ENCODE measurements around the gene LAMP2. TPM values are rescaled to one million over a fixed set of nuclear protein-coding genes. Genes with fewer than 3 reads are reported as not detected.
A peak's percentile ranks its signal among the peaks of the same experiment; 100 is the strongest.
"Not testable (repeated sequence)": the region's sequence is repeated elsewhere in the genome, so short reads cannot be mapped to it uniquely, and the experiment has no call there.

LAMP2 gene
- total and polyA plus RNA-seq, 4 experiments from 2014 or later = 44.2 to 155 (median 64.4) TPM

GRCh38 chrX:120475447-120475846 is 6.4 kb upstream of the LAMP2 start:
- not testable (repeated sequence) for H3K36me3 ChIP-seq (ENCODE audit: insufficient read depth, low read length); H3K4me3 ChIP-seq (ENCODE audit: low read length in 2 of 2); H3K27me3 Mint-ChIP-seq; H3K27ac Mint-ChIP-seq; H3K4me3 Mint-ChIP-seq; H3K4me1 ChIP-seq (ENCODE audit: insufficient read depth, low read length); H3K36me3 Mint-ChIP-seq; H3K4me1 Mint-ChIP-seq; H3K27me3 ChIP-seq (ENCODE audit: insufficient read depth, low read length); H3K27ac ChIP-seq (ENCODE audit: low read depth, low read length); H3K9me3 Mint-ChIP-seq; H3K9me3 ChIP-seq (ENCODE audit: control insufficient read depth in 1 of 2, low read length in 2 of 2)
- POLR2A ChIA-PET (ENCODE audit: partially characterized antibody) = interaction anchor here (0.6 to 1.6 kb wide), 3 partner anchors 11 to 153 kb away, joined by 3 read pairs; no protein-coding TSS in a partner anchor
- intact Hi-C loops (cut with micrococcal nuclease) = loop anchor here (1.0 kb wide), 2 partner anchors 95 to 110 kb away; no protein-coding TSS in a partner anchor
- DNase-seq = peak in 3 of 5 donors; percentile 19 to 29 (median 26)
- CTCF ChIA-PET (ENCODE audit: partially characterized antibody) = interaction anchor here (0.6 to 3.2 kb wide), 9 partner anchors 12 to 142 kb away, joined by 3 to 25 read pairs (median 3); no protein-coding TSS in a partner anchor

GRCh38 chrX:120474085-120474484 is 5.0 kb upstream of the LAMP2 start:
- no peak for DNase-seq
- Mint-ChIP-seq H3K4me1 (peaks cover 2 to 3% (median 3%) of the 10 kb centered on the region in 4 donors), H3K4me3 (no peak overlapping the region), H3K36me3 (peaks cover 0 to 1% of the 10 kb centered on the region in 2 donors), H3K27me3 (no peaks in the 10 kb centered on the region), H3K9me3 (peaks cover 0 to 5% (median 0%) of the 10 kb centered on the region in 8 donors), H3K27ac (no peak overlapping the region)
- H3K36me3 ChIP-seq (ENCODE audit: insufficient read depth, low read length) = no peaks in the 10 kb centered on the region
- no peak overlapping the region for H3K4me3 ChIP-seq (ENCODE audit: low read length in 2 of 2)
- intact Hi-C loops (cut with micrococcal nuclease) = no loop called here
- CTCF ChIA-PET (ENCODE audit: partially characterized antibody) = interaction anchor here (1.3 kb wide), 1 partner anchor 93 kb away, joined by 3 read pairs; no protein-coding TSS in a partner anchor
- no peaks in the 10 kb centered on the region for H3K27me3 ChIP-seq (ENCODE audit: insufficient read depth, low read length)
- H3K4me1 ChIP-seq (ENCODE audit: insufficient read depth, low read length) = no peaks in the 10 kb centered on the region
- H3K9me3 ChIP-seq (ENCODE audit: control insufficient read depth in 1 of 2, low read length in 2 of 2) = no peaks in the 10 kb centered on the region
- H3K27ac ChIP-seq (ENCODE audit: low read depth, low read length) = no peak overlapping the region
- POLR2A ChIA-PET (ENCODE audit: partially characterized antibody) = no interaction called here

- peaks cover 30% of the 10 kb centered on the region for H3K4me1 ChIP-seq (ENCODE audit: insufficient read depth, low read length)
- not testable (repeated sequence) for H3K27me3 ChIP-seq (ENCODE audit: insufficient read depth, low read length); H3K4me3 ChIP-seq (ENCODE audit: low read length in 2 of 2); H3K36me3 Mint-ChIP-seq; H3K36me3 ChIP-seq (ENCODE audit: insufficient read depth, low read length); H3K9me3 Mint-ChIP-seq; H3K27me3 Mint-ChIP-seq; DNase-seq; H3K27ac ChIP-seq (ENCODE audit: low read depth, low read length); H3K9me3 ChIP-seq (ENCODE audit: control insufficient read depth in 1 of 2, low read length in 2 of 2)
- peaks cover 8 to 29% (median 20%) of the 10 kb centered on the region in 4 donors for H3K4me1 Mint-ChIP-seq
- ChIA-PET POLR2A (ENCODE audit: partially characterized antibody) (interaction anchor here (1.1 to 3.0 kb wide), 5 partner anchors 8 to 219 kb away, joined by 3 to 16 read pairs (median 4); partner anchors contain the start of gene ZBTB33), CTCF (ENCODE audit: partially characterized antibody) (interaction anchor here (1.1 to 2.0 kb wide), 2 partner anchors 7 to 16 kb away, joined by 3 to 12 read pairs; no protein-coding TSS in a partner anchor)
- peak overlapping the region in 2 of 7 donors; percentile 66 to 68 for H3K27ac Mint-ChIP-seq
- intact Hi-C loops (cut with micrococcal nuclease) = loop anchor here (1.0 kb wide), 1 partner anchor 16 kb away; no protein-coding TSS in a partner anchor
- peak overlapping the region; percentile 52 to 95 (median 84) for H3K4me3 Mint-ChIP-seq
These were observed 561 bp upstream of the LAMP2 start for GRCh38 chrX:120469657-120470056.

- H3K27me3 ChIP-seq (ENCODE audit: insufficient read depth, low read length) = no peaks in the 10 kb centered on the region
- Mint-ChIP-seq H3K4me3 (peak overlapping the region; percentile 87 to 95 (median 93)), H3K36me3 (peaks cover 0 to 10% of the 10 kb centered on the region in 2 donors), H3K4me1 (peaks cover 12 to 34% (median 20%) of the 10 kb centered on the region in 4 donors), H3K27me3 (no peaks in the 10 kb centered on the region), H3K9me3 (peaks cover 0 to 4% (median 0%) of the 10 kb centered on the region in 8 donors), H3K27ac (peak overlapping the region; percentile 85 to 95 (median 89))
- peaks cover 42% of the 10 kb centered on the region for H3K4me1 ChIP-seq (ENCODE audit: insufficient read depth, low read length)
- H3K9me3 ChIP-seq (ENCODE audit: control insufficient read depth in 1 of 2, low read length in 2 of 2) = no peaks in the 10 kb centered on the region
- ChIA-PET CTCF (ENCODE audit: partially characterized antibody) (interaction anchor here (1.1 to 2.0 kb wide), 2 partner anchors 9 to 17 kb away, joined by 3 to 12 read pairs; no protein-coding TSS in a partner anchor), POLR2A (ENCODE audit: partially characterized antibody) (interaction anchor here (0.7 to 3.0 kb wide), 5 partner anchors 9 to 135 kb away, joined by 3 to 16 read pairs (median 4); partner anchors contain the start of gene MCTS1)
- intact Hi-C loops (cut with micrococcal nuclease) = no loop called here
- peak overlapping the region; percentile 61 to 70 for H3K4me3 ChIP-seq (ENCODE audit: low read length in 2 of 2)
- no peaks in the 10 kb centered on the region for H3K36me3 ChIP-seq (ENCODE audit: insufficient read depth, low read length)
- peak overlapping the region; percentile 72 for H3K27ac ChIP-seq (ENCODE audit: low read depth, low read length)
- DNase-seq = no peak
These were observed 644 bp downstream of the LAMP2 start for GRCh38 chrX:120468479-120468824.

GRCh38 chrX:120468071-120468470 is 1.0 kb downstream of the LAMP2 start:
- Histone ChIP-seq H3K4me3 (ENCODE audit: low read length in 2 of 2) (peak overlapping the region; percentile 61 to 70), H3K27me3 (ENCODE audit: insufficient read depth, low read length) (no peaks in the 10 kb centered on the region), H3K4me1 (ENCODE audit: insufficient read depth, low read length) (peaks cover 44% of the 10 kb centered on the region), H3K36me3 (ENCODE audit: insufficient read depth, low read length) (no peaks in the 10 kb centered on the region), H3K27ac (ENCODE audit: low read depth, low read length) (peak overlapping the region; percentile 72), H3K9me3 (ENCODE audit: control insufficient read depth in 1 of 2, low read length in 2 of 2) (no peaks in the 10 kb centered on the region)
- H3K27me3 Mint-ChIP-seq = no peaks in the 10 kb centered on the region
- H3K36me3 Mint-ChIP-seq = peaks cover 0 to 10% of the 10 kb centered on the region in 2 donors
- CTCF ChIA-PET (ENCODE audit: partially characterized antibody) = interaction anchor here (2.0 kb wide), 1 partner anchor 17 kb away, joined by 12 read pairs; no protein-coding TSS in a partner anchor
- H3K9me3 Mint-ChIP-seq = peaks cover 0 to 4% (median 0%) of the 10 kb centered on the region in 8 donors
- no peak for DNase-seq
- H3K4me1 Mint-ChIP-seq = peaks cover 12 to 34% (median 20%) of the 10 kb centered on the region in 4 donors
- peak overlapping the region; percentile 87 to 95 (median 93) for H3K4me3 Mint-ChIP-seq
- H3K27ac Mint-ChIP-seq = peak overlapping the region; percentile 53 to 95 (median 87)
- intact Hi-C loops (cut with micrococcal nuclease) = no loop called here
- POLR2A ChIA-PET (ENCODE audit: partially characterized antibody) = interaction anchor here (3.0 kb wide), 1 partner anchor 10 kb away, joined by 9 read pairs; no protein-coding TSS in a partner anchor

GRCh38 chrX:120464411-120464810 is 4.7 kb downstream of the LAMP2 start:
- Histone ChIP-seq H3K27me3 (ENCODE audit: insufficient read depth, low read length) (no peaks in the 10 kb centered on the region), H3K36me3 (ENCODE audit: insufficient read depth, low read length) (no peaks in the 10 kb centered on the region), H3K4me3 (ENCODE audit: low read length in 2 of 2) (no peak overlapping the region), H3K27ac (ENCODE audit: low read depth, low read length) (no peak overlapping the region), H3K4me1 (ENCODE audit: insufficient read depth, low read length) (peaks cover 48% of the 10 kb centered on the region), H3K9me3 (ENCODE audit: control insufficient read depth in 1 of 2, low read length in 2 of 2) (no peaks in the 10 kb centered on the region)
- no peak overlapping the region for H3K27ac Mint-ChIP-seq
- ChIA-PET CTCF (ENCODE audit: partially characterized antibody) (interaction anchor here (1.9 kb wide), 1 partner anchor 11 kb away, joined by 4 read pairs; no protein-coding TSS in a partner anchor), POLR2A (ENCODE audit: partially characterized antibody) (no interaction called here)
- DNase-seq = no peak
- H3K9me3 Mint-ChIP-seq = peaks cover 0 to 3% (median 0%) of the 10 kb centered on the region in 8 donors
- intact Hi-C loops (cut with micrococcal nuclease) = no loop called here
- H3K27me3 Mint-ChIP-seq = no peaks in the 10 kb centered on the region
- H3K4me1 Mint-ChIP-seq = peaks cover 19 to 54% (median 23%) of the 10 kb centered on the region in 4 donors
- H3K36me3 Mint-ChIP-seq = peaks cover 0 to 10% of the 10 kb centered on the region in 2 donors
- no peak overlapping the region for H3K4me3 Mint-ChIP-seq

GRCh38 chrX:120463241-120463640 is 5.9 kb downstream of the LAMP2 start:
- Histone ChIP-seq H3K36me3 (ENCODE audit: insufficient read depth, low read length) (no peaks in the 10 kb centered on the region), H3K4me1 (ENCODE audit: insufficient read depth, low read length) (peaks cover 58% of the 10 kb centered on the region), H3K27me3 (ENCODE audit: insufficient read depth, low read length) (no peaks in the 10 kb centered on the region), H3K27ac (ENCODE audit: low read depth, low read length) (no peak overlapping the region), H3K9me3 (ENCODE audit: control insufficient read depth in 1 of 2, low read length in 2 of 2) (no peaks in the 10 kb centered on the region), H3K4me3 (ENCODE audit: low read length in 2 of 2) (no peak overlapping the region)
- Mint-ChIP-seq H3K4me1 (peaks cover 21 to 56% (median 29%) of the 10 kb centered on the region in 4 donors), H3K27me3 (no peaks in the 10 kb centered on the region), H3K27ac (no peak overlapping the region), H3K9me3 (peaks cover 0 to 2% (median 0%) of the 10 kb centered on the region in 8 donors), H3K4me3 (no peak overlapping the region), H3K36me3 (peaks cover 0 to under 1% of the 10 kb centered on the region in 2 donors)
- POLR2A ChIA-PET (ENCODE audit: partially characterized antibody) = no interaction called here
- intact Hi-C loops (cut with micrococcal nuclease) = no loop called here
- no peak for DNase-seq
- CTCF ChIA-PET (ENCODE audit: partially characterized antibody) = interaction anchor here (1.6 to 2.1 kb wide), 3 partner anchors 11 to 13 kb away, joined by 4 to 15 read pairs (median 5); no protein-coding TSS in a partner anchor
